Measurements from ENCODE around the gene CFDP1.
"Not testable (repeated sequence)": the region's sequence is repeated elsewhere in the genome, so short reads cannot be mapped to it uniquely, and the experiment has no call there.

CFDP1 gene

GRCh38 chr16:75293173-75293572, 140.1 kb downstream of the CFDP1 start:
- DNase-seq (ENCODE audit: low spot score) = no peak

- peak; percentile 33 for DNase-seq (ENCODE audit: low spot score)
These were observed 140.6 kb downstream of the CFDP1 start for GRCh38 chr16:75292691-75293090.

GRCh38 chr16:75289189-75289588, 144.1 kb downstream of the CFDP1 start:
- DNase-seq (ENCODE audit: low spot score) = no peak

- no peak for DNase-seq (ENCODE audit: low spot score)
These were observed 144.6 kb downstream of the CFDP1 start for GRCh38 chr16:75288596-75289120.

- no peak for DNase-seq (ENCODE audit: low spot score)
These were observed 145.1 kb downstream of the CFDP1 start for GRCh38 chr16:75288181-75288580.

- DNase-seq (ENCODE audit: low spot score) = peak; percentile 26
These were observed 145.6 kb downstream of the CFDP1 start for GRCh38 chr16:75287708-75288107.

- no peak for DNase-seq (ENCODE audit: low spot score)
These were observed 146.9 kb downstream of the CFDP1 start for GRCh38 chr16:75286389-75286788.

GRCh38 chr16:75282466-75283281, 150.6 kb downstream of the CFDP1 start:
- DNase-seq (ENCODE audit: low spot score) = no peak

GRCh38 chr16:75281826-75282225, 151.5 kb downstream of the CFDP1 start:
- no peak for DNase-seq (ENCODE audit: low spot score)

- DNase-seq (ENCODE audit: low spot score) = not testable (repeated sequence)
These were observed 152.3 kb downstream of the CFDP1 start for GRCh38 chr16:75281009-75281408.

GRCh38 chr16:75280331-75280804, 152.9 kb downstream of the CFDP1 start:
- DNase-seq (ENCODE audit: low spot score) = no peak

- no peak for DNase-seq (ENCODE audit: low spot score)
These were observed 154.0 kb downstream of the CFDP1 start for GRCh38 chr16:75279305-75279704.

- no peak for DNase-seq (ENCODE audit: low spot score)
These were observed 160.0 kb downstream of the CFDP1 start for GRCh38 chr16:75273054-75273925.

- DNase-seq (ENCODE audit: low spot score) = not testable (repeated sequence)
These were observed 160.7 kb downstream of the CFDP1 start for GRCh38 chr16:75272629-75273028.

GRCh38 chr16:75272097-75272551, 161.2 kb downstream of the CFDP1 start:
- DNase-seq (ENCODE audit: low spot score) = no peak

- no peak for DNase-seq (ENCODE audit: low spot score)
These were observed 161.7 kb downstream of the CFDP1 start for GRCh38 chr16:75271441-75272096.

- not testable (repeated sequence) for DNase-seq (ENCODE audit: low spot score)
These were observed 163.9 kb downstream of the CFDP1 start for GRCh38 chr16:75269358-75269757.

GRCh38 chr16:75267631-75268264, 165.6 kb downstream of the CFDP1 start:
- DNase-seq (ENCODE audit: low spot score) = no peak

GRCh38 chr16:75266738-75267630, 166.3 kb downstream of the CFDP1 start:
- DNase-seq (ENCODE audit: low spot score) = no peak

- peak; percentile 55 for DNase-seq (ENCODE audit: low spot score)
These were observed 167.2 kb downstream of the CFDP1 start for GRCh38 chr16:75265911-75266701.
